OCI-LY1 (cell line): Measurements from ENCODE around the gene ZBTB7C.

Experiments used
- H2AFZ ChIP-seq: fragments of 200-600 bp; sonication (generic), shearing (Covaris generic); 2 replicates; pipeline ENCODE4 v1.6.0; 2014; ENCODE audit warnings: antibody characterized with exemption, mild to moderate bottlenecking, low read length
- H3F3A ChIP-seq: fragments of 200-600 bp; sonication (generic), shearing (Covaris generic); 2 replicates; pipeline ENCODE4 v1.6.0; 2014; ENCODE audit warnings: mild to moderate bottlenecking, antibody characterized with exemption, low read length, moderate library complexity; ENCODE audit not compliant: insufficient read depth
- H3K27ac ChIP-seq: fragments of 200-600 bp; sonication (generic); 2 replicates; pipeline ENCODE4 v1.5.1; 2014; ENCODE audit warnings: low read length, mixed run types, mild to moderate bottlenecking, low read depth; ENCODE audit not compliant: poor library complexity, severe bottlenecking
- H3K27me3 ChIP-seq: fragments of 200-600 bp; sonication (generic); 2 replicates; pipeline ENCODE4 v1.6.0; 2014; ENCODE audit warnings: antibody characterized with exemption, mild to moderate bottlenecking, low read length, moderate library complexity; ENCODE audit not compliant: insufficient read depth
- H3K36me3 ChIP-seq: fragments of 200-600 bp; sonication (generic); 2 replicates; pipeline ENCODE4 v1.6.1; 2014; ENCODE audit warnings: mild to moderate bottlenecking, antibody characterized with exemption, low read length, moderate library complexity, mixed read lengths; ENCODE audit not compliant: insufficient read depth
- H3K4me1 ChIP-seq: fragments of 200-600 bp; sonication (generic); 2 replicates; pipeline ENCODE4 v1.5.1; 2014; ENCODE audit warnings: mild to moderate bottlenecking, low read length, moderate library complexity; ENCODE audit not compliant: insufficient read depth, severe bottlenecking
- H3K4me2 ChIP-seq: fragments of 200-600 bp; sonication (generic), shearing (Covaris generic); 2 replicates; pipeline ENCODE4 v1.6.1; 2014; ENCODE audit warnings: low read length
- H3K4me3 ChIP-seq: fragments of 200-600 bp; sonication (generic); 2 replicates; pipeline ENCODE4 v1.5.1; 2014; ENCODE audit warnings: low read length, low read depth, mild to moderate bottlenecking, mixed read lengths; ENCODE audit not compliant: poor library complexity, severe bottlenecking
- H3K79me2 ChIP-seq: fragments of 200-600 bp; shearing (Covaris generic); 2 replicates; pipeline ENCODE4 v1.6.1; 2016; ENCODE audit warnings: mixed run types, low read length, mixed read lengths; ENCODE audit not compliant: insufficient read depth
- H3K9ac ChIP-seq: fragments of 200-600 bp; sonication (generic), shearing (Covaris generic); 2 replicates; pipeline ENCODE4 v1.6.1; 2014; ENCODE audit warnings: mild to moderate bottlenecking, low read length, mixed read lengths
- H3K9me2 ChIP-seq: fragments of 200-600 bp; sonication (generic), shearing (Covaris generic); 2 replicates; pipeline ENCODE4 v1.6.1; 2014; ENCODE audit warnings: low read depth, mild to moderate bottlenecking, low read length, mixed read lengths
- H3K9me3 ChIP-seq: fragments of 200-600 bp; shearing (Covaris generic); 2 replicates; pipeline ENCODE4 v1.6.1; 2014; ENCODE audit warnings: low read length, mixed read lengths
- H4K20me1 ChIP-seq: fragments of 200-600 bp; sonication (generic), shearing (Covaris generic); 2 replicates; pipeline ENCODE4 v1.6.0; 2016; ENCODE audit warnings: mild to moderate bottlenecking, low read length; ENCODE audit not compliant: insufficient read depth
- EZH2 ChIP-seq: fragments of 200-600 bp; sonication (generic), shearing (Covaris generic); IDR thresholded peaks from 2 replicates; pipeline ENCODE4 v1.8.0; 2017; ENCODE audit warnings: borderline replicate concordance, mixed run types, mild to moderate bottlenecking, antibody characterized with exemption, low read length, moderate library complexity, mixed read lengths
- TF ChIP-seq, protein P1 (sequence below): fragments of 200-600 bp; sonication (generic), shearing (Covaris generic); IDR thresholded peaks from 2 replicates; pipeline ENCODE4 v1.5.1; 2017; ENCODE audit warnings: mild to moderate bottlenecking, antibody characterized with exemption, low read length, moderate library complexity, mixed read lengths

Gene ZBTB7C

DNA sequence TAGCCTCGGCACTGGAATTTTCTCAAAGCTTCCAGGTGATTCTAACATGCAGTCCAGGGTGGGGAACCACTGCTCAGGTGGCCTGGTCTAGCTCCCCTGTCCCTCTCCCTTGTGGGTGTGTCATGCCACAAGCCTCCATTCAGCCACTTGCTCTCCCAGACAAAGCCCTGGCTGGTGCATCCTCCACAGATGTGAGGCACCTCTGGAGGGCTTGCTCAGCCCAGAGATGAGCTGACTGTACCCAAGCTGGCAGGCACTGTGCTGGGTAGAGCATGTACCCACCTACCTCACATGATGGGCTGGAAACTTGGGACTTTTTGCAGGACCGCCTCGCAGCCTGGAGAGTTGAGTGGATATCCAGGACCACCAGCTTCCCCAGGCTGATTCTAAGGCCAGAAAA is 88.1 kb downstream of the ZBTB7C start:
- Histone ChIP-seq H3K27me3 (no peaks in the 10 kb centered on the region), H4K20me1 (no peaks in the 10 kb centered on the region), H3K36me3 (no peaks in the 10 kb centered on the region), H3K4me3 (no peak overlapping the region), H2AFZ (no peak overlapping the region), H3K79me2 (no peaks in the 10 kb centered on the region), H3K4me2 (no peak overlapping the region), H3K9me3 (no peaks in the 10 kb centered on the region), H3F3A (no peaks in the 10 kb centered on the region), H3K27ac (no peak overlapping the region), H3K9me2 (no peaks in the 10 kb centered on the region), H3K9ac (no peak overlapping the region), H3K4me1 (no peaks in the 10 kb centered on the region)
- TF ChIP-seq, protein P1, sequence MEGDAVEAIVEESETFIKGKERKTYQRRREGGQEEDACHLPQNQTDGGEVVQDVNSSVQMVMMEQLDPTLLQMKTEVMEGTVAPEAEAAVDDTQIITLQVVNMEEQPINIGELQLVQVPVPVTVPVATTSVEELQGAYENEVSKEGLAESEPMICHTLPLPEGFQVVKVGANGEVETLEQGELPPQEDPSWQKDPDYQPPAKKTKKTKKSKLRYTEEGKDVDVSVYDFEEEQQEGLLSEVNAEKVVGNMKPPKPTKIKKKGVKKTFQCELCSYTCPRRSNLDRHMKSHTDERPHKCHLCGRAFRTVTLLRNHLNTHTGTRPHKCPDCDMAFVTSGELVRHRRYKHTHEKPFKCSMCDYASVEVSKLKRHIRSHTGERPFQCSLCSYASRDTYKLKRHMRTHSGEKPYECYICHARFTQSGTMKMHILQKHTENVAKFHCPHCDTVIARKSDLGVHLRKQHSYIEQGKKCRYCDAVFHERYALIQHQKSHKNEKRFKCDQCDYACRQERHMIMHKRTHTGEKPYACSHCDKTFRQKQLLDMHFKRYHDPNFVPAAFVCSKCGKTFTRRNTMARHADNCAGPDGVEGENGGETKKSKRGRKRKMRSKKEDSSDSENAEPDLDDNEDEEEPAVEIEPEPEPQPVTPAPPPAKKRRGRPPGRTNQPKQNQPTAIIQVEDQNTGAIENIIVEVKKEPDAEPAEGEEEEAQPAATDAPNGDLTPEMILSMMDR, result no peak
- TF ChIP-seq EZH2, result no peak

DNA sequence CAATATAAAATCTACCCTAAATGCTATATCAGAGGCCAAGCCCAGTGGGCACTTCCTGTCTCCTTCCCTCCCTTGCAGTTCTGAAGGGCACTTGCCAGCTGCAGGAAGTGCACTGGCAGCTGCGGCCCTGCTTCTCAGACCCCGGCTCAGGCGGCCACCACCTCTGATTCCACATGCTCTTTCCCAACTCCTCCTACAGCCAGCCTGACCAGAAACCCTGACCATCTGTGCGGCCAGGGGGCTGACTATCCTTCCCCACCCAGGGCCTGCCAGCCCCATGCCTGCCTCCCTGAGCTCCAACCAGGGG is 88.6 kb downstream of the ZBTB7C start:
- no peak overlapping the region for H3K4me2 ChIP-seq
- TF ChIP-seq, protein P1, result no peak
- no peak for TF ChIP-seq EZH2
- H3F3A ChIP-seq, result no peaks in the 10 kb centered on the region
- no peaks in the 10 kb centered on the region for H3K79me2 ChIP-seq
- no peak overlapping the region for H3K4me3 ChIP-seq
- H3K36me3 ChIP-seq, result no peaks in the 10 kb centered on the region
- H3K9me3 ChIP-seq, result no peaks in the 10 kb centered on the region
- H4K20me1 ChIP-seq, result no peaks in the 10 kb centered on the region
- H3K27me3 ChIP-seq, result no peaks in the 10 kb centered on the region
- H3K27ac ChIP-seq, result no peak overlapping the region
- no peak overlapping the region for H3K9ac ChIP-seq
- H3K4me1 ChIP-seq, result no peaks in the 10 kb centered on the region
- no peak overlapping the region for H2AFZ ChIP-seq
- no peaks in the 10 kb centered on the region for H3K9me2 ChIP-seq

DNA sequence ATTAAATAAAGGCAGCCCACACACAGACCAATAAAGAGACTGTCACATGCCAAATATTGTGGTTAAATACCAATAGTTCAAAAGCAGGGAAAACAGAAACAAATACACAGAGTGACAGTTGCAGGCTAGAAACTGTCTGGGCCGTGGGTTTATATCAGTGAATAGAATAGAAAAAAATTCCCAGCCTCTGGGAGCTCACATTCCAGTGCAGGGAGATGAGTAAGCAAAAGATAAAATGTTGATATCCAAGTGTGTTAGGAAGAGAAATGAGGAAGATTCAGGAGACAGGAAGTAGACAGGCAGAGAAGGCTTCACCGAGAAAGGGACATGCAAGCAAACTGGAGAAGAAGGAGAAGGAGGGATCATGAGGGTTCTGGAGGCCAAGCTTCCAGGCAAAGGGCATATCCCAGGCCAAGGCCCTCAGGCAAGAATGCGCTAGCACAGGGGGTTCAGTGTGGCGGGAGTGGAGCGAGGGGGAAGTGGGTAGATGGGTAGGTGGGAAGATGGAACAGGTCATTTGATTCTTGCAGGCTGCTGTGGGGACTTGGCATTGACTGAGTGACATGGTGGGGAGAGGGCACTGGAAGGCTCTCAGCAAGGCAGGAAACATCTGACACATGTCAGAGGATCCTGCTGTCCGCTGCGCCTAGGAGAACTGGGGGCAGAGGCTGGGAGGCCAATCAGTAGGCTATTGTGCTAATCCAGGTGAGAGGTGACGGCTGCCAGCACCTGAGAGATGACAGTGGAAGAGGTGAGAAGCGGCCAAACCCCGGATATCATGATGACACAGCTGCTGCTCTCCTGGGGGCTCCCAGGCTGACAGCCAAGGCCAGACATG is 89.2 kb downstream of the ZBTB7C start:
- no peak overlapping the region for H3K4me2 ChIP-seq
- no peak overlapping the region for H3K27ac ChIP-seq
- H2AFZ ChIP-seq, result no peak overlapping the region
- H3K4me3 ChIP-seq, result no peak overlapping the region
- H3K9me2 ChIP-seq, result no peaks in the 10 kb centered on the region
- no peaks in the 10 kb centered on the region for H3F3A ChIP-seq
- H3K27me3 ChIP-seq, result no peaks in the 10 kb centered on the region
- H3K4me1 ChIP-seq, result no peaks in the 10 kb centered on the region
- no peaks in the 10 kb centered on the region for H4K20me1 ChIP-seq
- H3K9me3 ChIP-seq, result no peaks in the 10 kb centered on the region
- TF ChIP-seq, protein P1, result no peak
- no peak for TF ChIP-seq EZH2
- H3K36me3 ChIP-seq, result no peaks in the 10 kb centered on the region
- H3K9ac ChIP-seq, result no peak overlapping the region
- H3K79me2 ChIP-seq, result no peaks in the 10 kb centered on the region
